ENCODE results near the gene IRAK1BP1.
"Not testable (repeated sequence)": the region's sequence is repeated elsewhere in the genome, so short reads cannot be mapped to it uniquely, and the experiment has no call there.

The IRAK1BP1 gene

GRCh38 chr6:78889901-78890300 lies 22.6 kb downstream of the IRAK1BP1 start:
- not testable (repeated sequence) for DNase-seq (ENCODE audit: low read depth)

GRCh38 chr6:78896227-78896626 lies 28.9 kb downstream of the IRAK1BP1 start:
- DNase-seq (ENCODE audit: low read depth) = no peak

GRCh38 chr6:78908621-78909020 lies 41.3 kb downstream of the IRAK1BP1 start:
- DNase-seq (ENCODE audit: low read depth) = no peak

DNA sequence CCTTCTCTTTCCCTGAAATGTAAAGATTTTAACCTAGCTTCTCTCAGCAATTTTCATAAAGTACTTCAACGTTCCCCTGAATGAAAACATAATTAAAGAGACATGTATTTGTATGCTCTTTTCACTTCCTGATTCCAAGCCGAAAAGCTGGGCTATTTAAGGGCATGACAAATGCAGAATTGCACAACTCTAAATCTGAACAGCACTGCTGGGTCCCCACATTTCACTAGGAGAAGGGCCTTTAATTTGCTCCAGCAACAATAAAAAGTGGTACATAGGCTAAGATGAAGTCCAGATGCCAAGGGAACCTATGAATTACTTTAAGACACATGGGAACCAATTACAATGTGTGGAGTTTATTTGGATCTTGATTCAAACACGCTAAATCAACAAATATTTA lies 42.0 kb downstream of the IRAK1BP1 start:
- DNase-seq (ENCODE audit: low read depth) = peak; percentile 77

DNA sequence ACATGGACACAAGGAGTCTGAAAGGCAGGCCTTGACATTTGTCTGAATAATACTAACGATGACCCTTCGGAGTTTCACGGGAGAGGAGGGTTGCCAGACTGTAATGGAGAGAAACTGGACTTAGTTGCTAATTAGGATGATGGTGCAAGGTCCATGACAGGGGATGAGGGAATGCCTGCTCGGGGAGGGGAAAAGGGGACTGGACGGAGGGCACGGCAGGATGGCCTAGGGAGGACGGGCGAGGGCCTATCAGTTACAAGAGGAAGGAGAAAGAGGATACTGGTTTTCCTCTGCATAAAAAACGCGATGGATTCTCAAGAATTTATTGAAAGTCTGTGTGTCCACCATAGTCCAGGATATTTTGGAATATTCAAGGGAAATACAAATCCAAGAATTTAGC lies 42.7 kb downstream of the IRAK1BP1 start:
- DNase-seq (ENCODE audit: low read depth) = no peak

- DNase-seq (ENCODE audit: low read depth) = no peak
Observed at GRCh38 chr6:78910591-78911171, 43.3 kb downstream of the IRAK1BP1 start.

DNA sequence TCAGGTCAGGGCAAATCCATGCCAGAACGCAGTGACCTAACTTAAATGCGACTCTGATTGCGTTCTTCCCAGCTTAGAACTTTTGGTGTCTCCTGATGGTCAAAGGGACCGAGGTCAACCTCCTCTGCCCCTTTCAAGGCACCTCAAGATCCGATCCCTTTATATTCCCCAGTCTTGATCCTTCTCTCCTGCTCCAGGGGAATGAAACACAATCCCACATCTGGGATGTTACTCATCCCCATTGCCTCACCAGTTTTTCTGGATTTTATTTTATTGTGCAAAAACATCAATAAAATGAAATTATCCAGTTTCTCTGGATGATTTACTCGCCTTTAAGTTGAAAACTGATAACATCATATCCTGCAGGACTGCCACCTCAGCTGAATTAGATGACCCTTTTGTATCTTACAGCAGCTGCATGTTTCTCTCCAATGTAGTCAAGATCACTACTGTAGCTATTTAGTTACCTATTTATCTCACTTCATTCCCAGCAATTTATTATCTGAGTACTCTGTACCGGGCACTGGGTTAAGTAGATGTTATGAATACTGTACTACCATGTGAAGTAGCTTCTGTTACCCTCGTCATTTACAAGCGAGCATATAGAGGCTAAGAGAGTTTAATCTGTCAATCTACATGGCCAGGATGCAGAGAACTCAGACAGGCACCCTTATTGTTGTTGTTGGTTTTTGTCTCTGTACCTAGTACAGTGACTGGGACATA lies 44.0 kb downstream of the IRAK1BP1 start:
- peak; percentile 12 for DNase-seq (ENCODE audit: low read depth)

DNA sequence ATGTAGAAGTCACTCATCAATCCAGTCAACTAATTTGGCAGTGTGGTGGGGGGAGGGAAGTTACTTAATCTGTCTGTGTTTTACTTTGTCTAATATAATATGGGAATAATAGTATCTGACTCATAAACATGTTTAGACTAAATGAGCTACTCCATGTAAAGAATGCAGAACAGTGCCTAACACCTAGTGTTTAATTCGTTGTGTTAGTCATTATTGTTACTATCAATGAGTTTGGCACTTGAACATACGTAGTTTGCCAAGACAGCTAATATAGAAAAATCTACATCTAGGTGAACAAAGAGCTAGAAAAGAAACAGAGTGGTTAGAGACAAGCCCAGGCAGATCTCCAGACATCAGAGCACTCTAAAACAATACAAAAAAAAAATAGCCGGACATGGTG lies 49.1 kb downstream of the IRAK1BP1 start:
- no peak for DNase-seq (ENCODE audit: low read depth)

GRCh38 chr6:78917788-78918187 lies 50.4 kb downstream of the IRAK1BP1 start:
- DNase-seq (ENCODE audit: low read depth) = no peak

GRCh38 chr6:78921168-78921567 lies 53.8 kb downstream of the IRAK1BP1 start:
- not testable (repeated sequence) for DNase-seq (ENCODE audit: low read depth)

DNA sequence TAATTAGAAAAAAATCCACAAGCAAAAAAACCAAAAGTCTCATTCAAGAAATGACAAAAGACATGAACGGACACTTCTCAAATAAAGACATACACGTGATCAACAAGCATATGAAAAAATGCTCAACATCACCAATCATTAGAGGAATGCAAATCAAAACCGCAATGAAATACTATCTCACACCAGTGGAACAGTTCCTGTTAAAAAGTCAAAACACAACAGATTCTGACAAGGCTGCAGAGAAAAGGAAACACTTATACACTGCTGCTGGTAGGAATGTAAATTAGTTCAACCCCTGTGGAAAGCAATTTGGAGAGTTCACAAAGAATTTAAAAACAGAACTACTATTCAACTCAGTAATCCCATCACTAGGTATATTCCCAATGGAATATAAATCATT lies 58.0 kb downstream of the IRAK1BP1 start:
- DNase-seq (ENCODE audit: low read depth) = no peak

GRCh38 chr6:78935553-78935952 lies 68.2 kb downstream of the IRAK1BP1 start:
- DNase-seq (ENCODE audit: low read depth) = no peak

DNA sequence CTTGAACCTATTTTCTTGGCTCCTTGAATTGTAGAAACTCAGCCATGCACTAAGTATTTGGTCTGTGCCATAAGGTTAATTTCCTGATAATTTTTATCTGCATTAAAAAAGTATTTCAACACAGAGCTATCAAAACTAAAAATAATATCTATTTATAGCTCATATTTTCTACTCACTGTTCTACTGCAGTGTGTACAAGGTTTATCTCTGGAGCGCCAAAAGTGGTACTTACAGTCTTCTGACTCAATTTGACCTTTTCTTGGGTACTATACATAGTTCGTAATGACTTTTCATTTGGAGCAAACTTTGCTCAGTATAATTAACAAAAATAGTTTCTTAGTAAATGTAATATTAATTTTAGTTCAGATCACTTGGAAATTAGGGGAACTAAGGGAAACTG lies 69.2 kb downstream of the IRAK1BP1 start:
- DNase-seq (ENCODE audit: low read depth) = no peak

- DNase-seq (ENCODE audit: low read depth) = no peak
Observed at GRCh38 chr6:78942446-78942845, 75.1 kb downstream of the IRAK1BP1 start.

DNA sequence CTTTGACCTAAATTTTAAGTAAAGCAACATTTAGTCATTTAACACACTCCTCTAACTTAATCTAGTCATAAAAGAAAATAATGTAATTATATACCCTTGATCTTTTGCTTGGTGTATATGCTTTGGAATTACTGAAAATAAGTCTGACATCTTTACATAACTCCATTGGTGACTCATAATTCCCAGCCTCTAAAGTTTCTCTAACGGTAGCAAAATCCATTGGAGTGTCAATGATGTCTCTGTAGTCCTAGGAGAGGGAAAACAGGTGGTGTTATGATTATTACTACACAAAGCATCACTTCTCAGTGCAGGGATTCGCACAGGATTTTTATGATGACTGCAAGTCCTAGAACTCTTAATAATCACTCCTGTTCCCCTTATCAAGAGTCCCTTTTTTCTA lies 80.2 kb downstream of the IRAK1BP1 start:
- DNase-seq (ENCODE audit: low read depth) = no peak

GRCh38 chr6:78947962-78948361 lies 80.6 kb downstream of the IRAK1BP1 start:
- DNase-seq (ENCODE audit: low read depth) = peak; percentile 14

DNA sequence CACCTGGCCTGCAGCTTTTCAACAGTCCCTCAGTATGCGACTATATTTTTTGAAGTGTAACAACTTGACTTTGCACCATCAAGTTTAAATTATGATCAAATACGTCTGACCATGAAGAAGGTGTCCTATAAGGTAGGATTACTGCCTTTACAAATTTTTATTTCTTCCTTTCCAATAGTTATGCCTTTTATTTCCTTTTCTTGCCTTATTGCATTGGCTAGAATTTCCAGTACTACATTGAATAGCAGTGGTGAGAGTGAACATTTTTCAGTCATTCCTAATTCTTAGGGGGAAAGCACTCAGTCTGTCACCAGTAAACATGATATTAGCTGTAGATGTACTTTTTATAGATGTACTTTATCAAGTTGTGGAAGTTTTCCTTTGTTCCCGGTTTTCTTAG lies 81.4 kb downstream of the IRAK1BP1 start:
- no peak for DNase-seq (ENCODE audit: low read depth)

DNA sequence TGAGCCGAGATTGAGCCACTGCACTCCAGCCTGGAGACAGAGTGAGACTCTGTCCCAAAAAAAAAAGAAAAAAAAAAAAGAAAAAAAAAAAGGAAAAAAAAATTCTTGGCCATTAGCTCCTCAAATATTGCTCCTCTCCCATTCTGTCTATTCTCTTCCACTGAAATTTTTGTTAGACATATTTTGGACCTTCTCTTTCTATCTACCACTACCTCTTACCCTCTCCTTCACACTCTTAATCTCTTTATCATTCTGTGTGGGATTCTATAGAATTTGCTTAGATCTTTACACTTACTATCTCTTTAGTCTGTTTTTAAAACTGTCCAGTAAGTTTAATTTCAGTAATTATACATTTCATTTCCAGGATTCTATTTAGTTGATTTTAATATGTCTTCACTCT lies 85.0 kb downstream of the IRAK1BP1 start:
- no peak for DNase-seq (ENCODE audit: low read depth)
